ENCODE results near the gene G6PC1. TPM values are rescaled to one million over a fixed set of nuclear protein-coding genes. Genes with fewer than 3 reads are reported as not detected.
"Not testable (repeated sequence)": the region's sequence is repeated elsewhere in the genome, so short reads cannot be mapped to it uniquely, and the experiment has no call there.

G6PC1 gene
- polyA plus RNA-seq, 3 donors: 0.03 to 0.11 TPM; not detected in 1

DNA sequence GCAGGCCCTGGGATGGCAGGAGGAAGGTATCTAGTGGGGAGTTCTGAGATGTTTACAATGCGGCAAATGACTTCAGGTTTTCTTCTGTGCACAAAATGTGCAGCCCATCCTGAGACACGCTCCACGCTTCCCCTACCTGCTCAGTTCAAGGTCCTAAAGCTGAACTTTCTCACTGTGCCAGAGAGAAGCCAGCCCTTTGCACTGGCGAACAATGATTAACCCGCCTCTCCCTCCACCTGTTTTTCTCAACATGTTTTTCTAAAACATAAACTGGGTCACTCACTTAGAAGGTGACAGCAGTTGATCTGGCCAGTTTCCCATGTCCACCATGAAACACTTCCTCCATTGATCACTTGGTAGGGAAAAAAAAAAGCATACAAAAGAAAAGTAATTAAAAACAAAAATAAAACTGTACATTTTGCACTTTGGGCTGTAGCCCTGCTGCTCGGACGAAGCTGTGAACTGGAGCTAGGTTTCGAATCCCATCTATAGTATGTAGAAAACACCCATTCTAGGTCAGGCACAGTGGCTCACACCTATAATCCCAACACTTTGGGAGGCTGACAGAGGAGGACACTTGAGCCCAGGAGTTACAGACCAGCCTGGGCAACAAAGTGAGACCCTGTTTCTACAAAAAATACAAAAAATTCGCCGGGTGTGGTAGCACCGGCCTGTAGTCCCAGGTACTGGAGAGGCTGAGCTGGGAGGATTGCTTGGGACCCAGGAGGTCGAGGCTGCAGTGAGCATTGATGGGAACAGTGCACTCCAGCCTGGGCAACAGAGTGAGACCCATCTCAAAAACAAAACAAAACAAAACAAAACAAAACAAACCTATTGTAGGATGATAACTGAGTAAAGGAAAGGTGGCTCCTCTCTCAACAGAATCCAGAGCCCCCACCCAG lies 6.1 kb upstream of the G6PC1 start:
- H3K27ac ChIP-seq (ENCODE audit: low read depth, low read length): no peak overlapping the region
- WGBS, 3 donors: 37 to 77% (median 77%) methylated on average over 12 of the region's 12 CpGs

DNA sequence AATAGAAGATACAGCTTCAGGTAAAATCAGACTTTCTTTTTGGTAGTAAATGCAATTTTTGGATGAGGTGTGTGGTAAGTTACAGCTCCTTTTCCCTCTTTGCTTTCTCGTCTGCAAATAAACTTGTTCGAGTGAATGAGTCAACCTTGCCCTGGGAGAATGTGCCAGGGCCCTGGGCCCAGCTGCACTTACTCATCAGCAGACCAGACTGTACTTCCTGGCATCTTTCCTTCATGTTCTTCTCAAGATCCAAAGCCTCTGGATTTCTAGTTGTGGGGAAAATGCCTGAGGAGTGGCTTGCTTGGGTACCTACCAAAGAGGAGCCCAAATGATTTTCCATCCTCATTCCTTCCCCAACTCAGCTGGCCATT lies 5.4 kb upstream of the G6PC1 start:
- WGBS, 3 donors: 9 to 19% (median 18%) methylated on average over 2 of the region's 2 CpGs

DNA sequence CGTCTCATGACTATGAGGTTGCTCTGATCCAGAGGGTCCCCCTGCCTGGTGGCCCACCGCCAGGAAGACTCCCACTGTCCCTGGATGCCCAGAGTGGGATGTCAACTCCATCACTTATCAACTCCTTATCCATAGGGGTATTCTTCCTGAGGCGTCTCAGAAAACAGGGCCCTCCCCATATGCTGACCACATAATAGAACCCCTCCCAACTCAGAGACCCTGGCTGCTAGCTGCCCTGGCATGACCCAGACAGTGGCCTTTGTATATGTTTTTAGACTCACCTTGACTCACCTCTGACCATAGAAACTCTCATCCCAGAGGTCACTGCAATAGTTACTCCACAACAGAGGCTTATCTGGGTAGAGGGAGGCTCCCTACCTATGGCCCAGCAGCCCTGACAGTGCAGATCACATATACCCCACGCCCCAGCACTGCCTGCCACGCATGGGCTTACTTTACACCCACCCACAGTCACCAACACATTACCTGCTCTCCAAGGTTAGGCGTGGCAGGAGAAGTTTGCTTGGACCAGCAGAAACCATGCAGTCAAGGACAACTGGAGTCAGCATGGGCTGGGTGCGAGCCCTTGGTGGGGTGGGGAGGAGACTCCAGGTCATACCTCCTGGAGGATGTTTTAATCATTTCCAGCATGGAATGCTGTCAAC lies 2.3 kb upstream of the G6PC1 start:
- H3K27ac ChIP-seq (ENCODE audit: low read depth, low read length): no peak overlapping the region
- WGBS, 3 donors: 76 to 96% (median 92%) methylated on average over 7 of the region's 7 CpGs

More for the DNA sequence above, 5.4 kb upstream of the G6PC1 start:
- no peak overlapping the region for H3K27ac ChIP-seq (ENCODE audit: low read depth, low read length)

DNA sequence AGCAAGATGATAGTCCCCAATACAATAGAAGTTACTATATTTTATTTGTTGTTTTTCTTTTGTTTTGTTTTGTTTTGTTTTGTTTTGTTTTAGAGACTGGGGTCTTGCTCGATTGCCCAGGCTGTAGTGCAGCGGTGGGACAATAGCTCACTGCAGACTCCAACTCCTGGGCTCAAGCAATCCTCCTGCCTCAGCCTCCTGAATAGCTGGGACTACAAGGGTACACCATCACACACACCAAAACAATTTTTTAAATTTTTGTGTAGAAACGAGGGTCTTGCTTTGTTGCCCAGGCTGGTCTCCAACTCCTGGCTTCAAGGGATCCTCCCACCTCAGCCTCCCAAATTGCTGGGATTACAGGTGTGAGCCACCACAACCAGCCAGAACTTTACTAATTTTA lies 618 bp upstream of the G6PC1 start:
- WGBS, 3 donors: 94 to 95% (median 95%) methylated on average over 3 of the region's 3 CpGs

DNA sequence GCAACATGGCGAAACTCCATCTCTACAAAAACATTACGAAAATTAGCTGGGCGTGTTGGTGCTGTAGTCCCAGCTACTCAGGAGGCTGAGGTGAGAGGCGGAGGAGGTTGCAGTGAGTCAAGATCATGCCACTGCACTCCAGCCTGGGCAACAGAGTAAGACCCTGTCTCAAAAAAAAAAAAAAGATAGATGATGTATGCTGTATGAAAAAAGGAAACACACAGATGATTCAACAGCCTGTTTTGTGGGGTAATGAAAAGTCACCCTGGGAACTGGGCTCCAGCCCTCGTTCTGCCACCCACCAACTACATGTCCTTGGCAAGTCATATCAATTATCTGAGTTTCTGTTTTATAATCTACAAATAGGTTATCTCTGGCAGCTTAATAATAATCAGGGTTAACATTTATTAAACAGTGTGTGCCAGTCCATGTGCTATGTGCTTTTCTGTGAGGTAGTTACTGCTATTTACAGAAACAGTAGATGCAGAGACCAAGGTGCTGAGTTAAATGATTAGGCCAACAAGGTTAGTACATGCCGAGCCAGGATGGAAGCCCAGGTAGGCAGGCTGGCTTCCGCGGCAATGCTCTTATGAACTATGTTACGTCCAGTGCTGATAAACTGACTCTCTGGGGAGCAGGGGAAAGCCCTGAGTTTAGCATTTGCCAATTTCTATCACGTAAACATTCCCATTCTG lies 1.1 kb downstream of the G6PC1 start:
- WGBS, 3 donors: 49 to 83% (median 76%) methylated on average over 10 of the region's 10 CpGs
- no peak overlapping the region for H3K27ac ChIP-seq (ENCODE audit: low read depth, low read length)

More for the DNA sequence above, 618 bp upstream of the G6PC1 start:
- H3K27ac ChIP-seq (ENCODE audit: low read depth, low read length): not testable (repeated sequence)

DNA sequence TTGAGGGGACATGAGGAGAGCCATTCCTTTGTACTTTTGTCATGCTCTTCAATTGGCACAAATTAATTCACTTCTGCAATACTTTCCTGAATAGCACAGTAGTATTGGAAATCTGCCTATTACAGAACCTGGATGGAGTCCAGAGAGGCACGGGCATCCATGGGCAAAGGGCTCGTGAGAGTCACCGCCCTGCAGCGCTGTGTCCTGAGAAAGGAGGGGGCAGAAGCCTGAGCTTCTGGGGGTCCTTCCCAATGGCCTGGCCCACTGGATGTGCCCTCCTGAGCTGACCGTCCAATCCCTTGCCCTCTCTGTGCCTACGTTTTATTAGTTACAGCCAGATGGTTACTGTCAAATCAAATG lies 3.5 kb downstream of the G6PC1 start:
- no peak overlapping the region for H3K27ac ChIP-seq (ENCODE audit: low read depth, low read length)
- 43 to 75% (median 66%) methylated on average over 6 of the region's 6 CpGs for WGBS, 3 donors

DNA sequence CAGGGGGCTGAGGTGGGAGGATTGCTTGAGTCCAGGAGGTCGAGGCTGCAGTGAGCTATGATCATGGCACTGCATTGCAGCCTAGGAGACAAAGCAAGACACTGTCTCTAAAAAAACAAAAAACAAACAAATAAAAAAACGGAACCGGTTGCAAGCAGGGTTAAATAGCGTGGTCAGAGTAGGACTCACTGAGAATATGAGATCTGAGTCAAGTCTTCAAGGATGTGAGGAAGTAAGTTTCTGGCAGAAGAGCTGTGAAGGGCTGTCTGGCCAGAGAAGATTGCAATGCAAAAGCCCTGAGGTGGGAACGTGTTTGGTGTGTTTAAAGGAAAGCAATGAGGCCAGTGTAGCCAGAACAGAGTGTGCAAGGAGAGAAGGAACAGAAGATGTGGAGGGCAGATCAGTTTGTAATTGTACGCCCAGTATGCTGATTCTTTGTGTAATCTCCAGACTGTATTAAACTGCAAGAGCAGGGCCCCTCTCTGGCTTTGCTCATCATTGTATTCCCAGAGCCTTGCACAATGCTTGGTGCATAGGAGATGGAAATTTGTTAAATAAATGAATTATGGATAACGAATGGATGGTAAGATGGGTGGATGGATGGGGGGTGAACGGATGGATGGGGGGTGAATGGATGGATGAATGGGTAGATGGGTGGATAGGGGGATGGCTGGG lies 6.3 kb downstream of the G6PC1 start:
- no peak overlapping the region for H3K27ac ChIP-seq (ENCODE audit: low read depth, low read length)
- 74 to 82% (median 77%) methylated on average over 8 of the region's 8 CpGs for WGBS, 3 donors

DNA sequence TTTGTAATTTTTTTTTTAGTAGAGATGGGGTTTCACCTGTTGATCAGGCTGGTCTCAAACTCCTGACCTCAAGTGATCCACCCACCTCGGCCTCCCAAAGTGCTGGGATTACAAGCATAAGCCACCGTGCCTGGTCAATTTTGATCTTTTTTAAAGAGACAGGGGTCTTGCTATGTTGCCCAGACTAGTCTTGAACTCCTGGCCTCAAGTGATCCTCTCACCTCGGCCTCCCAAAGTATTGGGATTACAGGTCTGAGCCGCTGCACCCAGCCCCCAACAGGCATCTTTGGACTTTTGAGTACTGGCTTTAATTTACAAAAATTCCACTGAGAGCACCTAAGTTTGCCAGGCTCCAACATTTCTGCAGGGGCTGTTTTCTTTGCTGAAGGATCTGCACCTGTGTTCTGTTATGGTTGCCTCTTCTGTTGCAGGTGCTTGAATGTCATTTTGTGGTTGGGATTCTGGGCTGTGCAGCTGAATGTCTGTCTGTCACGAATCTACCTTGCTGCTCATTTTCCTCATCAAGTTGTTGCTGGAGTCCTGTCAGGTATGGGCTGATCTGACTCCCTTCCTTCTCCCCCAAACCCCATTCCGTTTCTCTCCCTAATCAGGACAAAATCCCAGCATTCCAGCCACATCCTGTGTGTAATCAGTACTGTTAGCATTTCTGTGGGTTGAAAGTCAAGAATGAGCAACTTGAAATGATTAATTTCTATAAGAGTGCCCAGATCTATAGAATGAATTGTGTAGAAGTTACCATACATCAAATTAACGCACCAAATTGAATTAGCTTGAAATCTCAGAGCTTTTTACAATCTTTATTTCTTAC lies 8.5 kb downstream of the G6PC1 start:
- 75 to 84% (median 77%) methylated on average over 7 of the region's 7 CpGs for WGBS, 3 donors
- H3K27ac ChIP-seq (ENCODE audit: low read depth, low read length): no peak overlapping the region

DNA sequence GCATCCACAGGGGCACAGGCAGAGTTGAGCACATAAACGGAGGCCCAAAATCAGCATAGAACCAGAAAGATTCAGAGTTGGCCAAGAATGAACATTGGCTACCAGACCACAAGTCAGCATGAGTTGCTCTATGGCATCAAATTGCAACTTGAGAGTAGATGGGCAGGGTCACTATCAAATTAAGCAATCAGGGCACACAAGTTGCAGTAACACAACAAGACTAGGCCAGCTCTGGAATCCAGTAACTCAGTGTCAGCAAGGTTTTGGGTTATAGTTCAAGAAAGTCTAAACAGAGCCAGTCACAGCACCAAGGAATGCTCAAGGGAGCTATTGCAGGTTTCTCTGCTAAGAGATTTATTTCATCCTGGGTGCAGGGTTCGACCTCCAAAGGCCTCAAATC lies 12.9 kb downstream of the G6PC1 start:
- 60 to 77% (median 61%) methylated on average over 2 of the region's 2 CpGs for WGBS, 3 donors
- no peak overlapping the region for H3K27ac ChIP-seq (ENCODE audit: low read depth, low read length)

DNA sequence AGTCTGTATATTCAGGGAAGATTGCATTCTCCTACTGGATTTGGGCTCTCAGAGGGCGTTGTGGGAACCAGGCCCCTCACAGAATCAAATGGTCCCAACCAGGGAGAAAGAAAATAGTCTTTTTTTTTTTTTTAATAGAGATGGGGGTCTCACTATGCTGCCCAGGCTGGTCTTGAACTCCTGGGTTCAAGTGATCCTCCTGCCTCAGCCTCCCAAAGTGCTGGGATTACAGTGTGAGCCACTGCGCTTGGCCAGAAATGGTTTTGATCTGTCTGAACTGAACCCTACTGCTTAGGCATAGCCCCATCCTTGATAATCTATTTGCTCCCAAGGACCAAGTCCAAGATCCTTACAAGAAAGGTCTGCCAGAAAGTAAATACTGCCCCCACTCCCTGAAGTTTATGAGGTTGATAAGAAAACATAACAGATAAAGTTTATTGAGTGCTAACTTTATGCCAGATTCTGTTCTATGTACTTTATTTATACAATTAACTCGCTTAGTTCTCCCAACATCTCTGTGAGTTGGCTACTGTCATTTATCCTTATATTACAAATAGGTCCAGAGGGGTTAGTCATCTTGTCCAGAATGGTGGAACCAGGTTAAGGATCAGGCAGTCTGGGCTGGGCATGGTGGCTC lies 13.5 kb downstream of the G6PC1 start:
- WGBS, 3 donors: 58 to 81% (median 81%) methylated on average over 3 of the region's 3 CpGs
- no peak overlapping the region for H3K27ac ChIP-seq (ENCODE audit: low read depth, low read length)

DNA sequence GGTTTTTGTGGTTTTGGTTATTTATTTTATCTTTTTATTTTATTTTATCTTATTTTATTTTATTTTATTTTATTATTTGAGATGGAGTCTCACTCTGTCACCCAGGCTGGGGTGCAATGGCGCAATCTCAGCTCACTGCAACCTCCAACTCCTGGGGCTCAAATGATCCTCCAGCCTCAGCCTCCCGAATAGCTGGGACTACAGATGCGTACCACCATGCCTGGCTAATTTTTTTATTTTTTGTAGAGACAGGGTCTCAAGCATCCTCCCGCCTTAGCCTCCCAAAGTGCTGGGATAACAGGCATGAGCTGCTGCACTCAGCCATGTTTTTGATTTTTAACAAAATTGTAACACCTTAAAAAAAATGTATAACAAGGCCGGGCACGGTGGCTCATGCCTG lies 14.7 kb downstream of the G6PC1 start:
- not testable (repeated sequence) for H3K27ac ChIP-seq (ENCODE audit: low read depth, low read length)
- WGBS, 3 donors: 93 to 95% (median 94%) methylated on average over 6 of the region's 6 CpGs

DNA sequence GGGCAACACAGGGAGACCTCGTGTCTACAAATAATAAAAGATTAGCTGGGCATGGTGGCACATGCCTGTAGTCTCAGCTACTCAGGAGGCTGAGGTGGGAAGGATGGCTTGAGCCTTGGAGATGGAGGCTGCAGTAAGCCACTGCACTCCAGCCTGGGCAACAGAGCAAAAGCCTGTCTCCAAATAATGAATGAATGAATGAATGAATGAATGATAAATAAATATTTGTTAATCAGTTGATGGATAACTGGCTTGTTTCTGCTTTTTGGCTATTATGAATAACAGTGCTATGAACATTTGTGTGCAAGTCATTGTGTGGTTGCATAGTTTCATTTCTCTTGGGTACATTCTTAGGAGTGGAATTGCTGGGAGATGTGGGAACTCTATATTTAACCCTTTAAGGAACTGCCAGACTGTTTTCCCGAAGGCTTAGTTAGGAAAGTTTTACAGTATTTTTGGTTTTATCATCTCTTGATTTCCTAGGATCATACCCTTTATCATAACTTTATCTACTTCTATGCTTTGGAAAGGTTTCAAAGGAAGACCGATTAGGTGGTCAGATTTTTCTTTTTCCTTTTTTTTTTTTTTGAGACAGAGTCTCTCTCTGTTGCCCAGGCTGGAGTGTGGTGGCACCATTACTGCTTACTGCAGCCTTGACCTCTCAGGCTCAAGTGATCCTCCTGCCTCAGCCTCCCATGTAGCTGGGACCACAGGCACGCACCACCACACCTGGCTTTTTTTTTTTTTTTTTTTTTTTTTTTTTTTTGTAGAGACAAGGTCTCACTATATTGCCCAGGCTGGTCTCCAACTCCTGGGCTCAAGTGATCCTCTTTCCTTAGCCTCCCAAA lies 16.0 kb downstream of the G6PC1 start:
- H3K27ac ChIP-seq (ENCODE audit: low read depth, low read length): not testable (repeated sequence)
- WGBS, 3 donors: 81 to 94% (median 89%) methylated on average over 4 of the region's 4 CpGs

DNA sequence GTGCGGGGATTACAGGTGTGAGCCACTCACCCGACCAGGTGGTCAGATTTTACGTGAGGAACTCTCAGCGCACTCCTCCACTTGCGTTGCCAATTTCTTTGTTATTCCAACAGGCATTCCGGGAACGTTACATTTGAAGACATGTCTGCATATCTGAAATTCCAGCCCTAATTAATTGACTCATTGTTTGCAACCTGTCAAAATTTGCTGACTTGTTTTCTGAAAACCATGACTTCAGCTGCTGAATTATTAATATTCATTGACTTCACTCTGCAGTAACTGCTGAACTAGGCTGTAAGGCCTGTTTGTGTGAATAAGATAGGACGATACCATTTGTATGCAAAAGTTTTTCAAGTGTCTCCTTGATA lies 16.6 kb downstream of the G6PC1 start:
- H3K27ac ChIP-seq (ENCODE audit: low read depth, low read length): no peak overlapping the region
- WGBS, 3 donors: 54 to 81% (median 70%) methylated on average over 8 of the region's 8 CpGs

DNA sequence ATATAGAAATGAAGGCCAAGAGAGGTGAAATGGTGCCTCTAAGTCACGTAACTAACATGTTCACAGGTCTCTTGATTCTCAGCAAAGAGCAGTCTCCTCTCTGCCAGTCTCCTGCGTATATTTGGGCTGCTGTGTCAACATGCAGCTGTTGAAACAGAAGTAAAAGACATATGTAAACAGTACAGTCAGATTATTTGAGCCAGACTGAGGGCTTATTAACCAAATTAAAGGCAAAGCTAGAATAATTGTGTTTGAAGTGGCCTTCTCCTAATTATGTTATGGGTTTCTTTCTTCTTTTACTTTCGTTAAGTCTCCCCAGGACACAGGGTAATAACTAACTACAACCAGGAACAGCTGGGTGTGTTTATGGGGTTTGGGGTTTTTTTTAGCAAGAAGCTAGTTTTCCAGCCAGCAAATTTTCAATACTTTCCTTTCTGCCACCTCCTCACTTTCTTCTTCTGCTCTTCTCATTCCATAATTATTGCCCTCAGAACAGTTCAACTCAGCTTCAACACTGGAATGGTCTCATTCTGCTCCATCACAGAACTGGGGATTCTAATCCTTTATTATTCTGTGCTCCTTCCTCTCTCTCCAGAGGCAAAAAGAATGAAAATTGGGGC lies 18.4 kb downstream of the G6PC1 start:
- 21 to 69% (median 55%) methylated on average over 3 of the region's 3 CpGs for WGBS, 3 donors
- H3K27ac ChIP-seq (ENCODE audit: low read depth, low read length): no peak overlapping the region

DNA sequence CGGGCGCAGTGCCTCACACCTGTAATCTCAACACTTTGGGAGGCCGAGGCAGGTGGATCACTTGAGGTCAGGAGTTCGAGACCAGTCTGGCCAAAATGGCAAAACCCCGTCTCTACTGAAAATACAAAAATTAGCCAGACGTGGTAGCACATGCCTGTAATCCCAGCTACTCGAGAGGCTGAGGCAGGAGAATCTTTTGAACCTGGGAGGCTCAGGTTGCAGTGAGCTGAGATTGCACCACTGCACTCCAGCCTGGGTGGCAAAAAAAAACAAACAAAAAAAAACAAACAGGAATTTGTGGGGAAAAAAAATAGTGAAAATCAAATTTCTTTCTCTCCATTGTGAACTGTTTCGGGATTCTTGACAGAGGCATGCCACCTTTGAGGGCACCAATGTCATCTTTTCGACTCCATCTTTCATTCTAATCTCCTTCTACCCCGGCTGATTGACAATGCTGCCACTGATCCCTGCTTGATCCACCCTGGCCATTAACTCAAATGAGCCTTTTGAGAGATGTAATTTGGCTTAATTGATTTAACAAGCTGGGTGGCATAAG lies 19.0 kb downstream of the G6PC1 start:
- H3K27ac ChIP-seq (ENCODE audit: low read depth, low read length): not testable (repeated sequence)
- 76 to 86% (median 83%) methylated on average over 10 of the region's 10 CpGs for WGBS, 3 donors
